Activated CD8-positive, alpha-beta T cell treated with anti-CD3 and anti-CD28 coated beads, Interleukin-2, amount 10 ng/mL, durations not matched to agents 7 days and 5 days (primary cell): ENCODE data around the gene PHC2. TPM values are rescaled to one million over a fixed set of nuclear protein-coding genes. Genes with fewer than 3 reads are reported as not detected.

Source experiments
- ATAC-seq: fragments of 150-1000 bp; cut with Tn5 transposase; one replicate; pipeline ENCODE4 v1.10.0; 2021; ENCODE audit warnings: moderate library complexity
- CTCF ChIA-PET: fragments of 350-600 bp; sonication (Branson Sonifier 250); formaldehyde crosslinking; loops from one replicate; lab custom pipeline; 2021; ENCODE audit warnings: antibody characterized with exemption; lab: Charles Lee
- POLR2A ChIA-PET: fragments of 350-600 bp; sonication (Branson Sonifier 250); formaldehyde crosslinking; loops from one replicate; lab custom pipeline; 2021; ENCODE audit warnings: antibody characterized with exemption; lab: Charles Lee
- DNase-seq: peaks from one replicate; pipeline ENCODE4 v3.0.0-alpha.2; 2020
- H3K27ac Mint-ChIP-seq: one replicate; pipeline ENCODE4 v1.8.0; 2021; ENCODE audit warnings: mild to moderate bottlenecking, mixed read lengths
- H3K27me3 Mint-ChIP-seq: one replicate; pipeline ENCODE4 v1.8.0; 2021; ENCODE audit warnings: low read depth, mixed read lengths
- H3K36me3 Mint-ChIP-seq: one replicate; pipeline ENCODE4 v1.8.0; 2021; ENCODE audit warnings: low read depth, mixed read lengths
- H3K4me1 Mint-ChIP-seq: one replicate; pipeline ENCODE4 v1.8.0; 2021; ENCODE audit warnings: low read depth, mixed read lengths
- H3K4me3 Mint-ChIP-seq: one replicate; pipeline ENCODE4 v1.8.0; 2021; ENCODE audit warnings: mild to moderate bottlenecking, mixed read lengths
- H3K9me3 Mint-ChIP-seq: one replicate; pipeline ENCODE4 v1.8.0; 2022; ENCODE audit warnings: mixed read lengths; ENCODE audit not compliant: insufficient read depth
- total RNA-seq, 2 experiments: library from RNA; stranded (reverse); gene quantifications; one replicate each; pipeline ENCODE4 v1.2.3, GENCODE V29; 2021

PHC2 gene
- total RNA-seq, 2 experiments from 2014 or later, result 40.3 to 42.2 TPM

- DNase-seq (no peak), ATAC-seq (no peak)
- Mint-ChIP-seq H3K4me1 (peaks cover 9% of the 10 kb centered on the region), H3K27ac (no peak overlapping the region), H3K9me3 (no peaks in the 10 kb centered on the region), H3K36me3 (no peaks in the 10 kb centered on the region), H3K27me3 (peaks cover 2% of the 10 kb centered on the region), H3K4me3 (no peak overlapping the region)
- ChIA-PET POLR2A (interaction anchor here (0.6 to 1.1 kb wide), 2 partner anchors 13 to 15 kb away, joined by 3 read pairs; no protein-coding TSS in a partner anchor), CTCF (interaction anchor here (1.0 to 3.0 kb wide), 3 partner anchors 67 to 103 kb away, joined by 3 to 26 read pairs (median 6); no protein-coding TSS in a partner anchor)
Measured at GRCh38 chr1:33364565-33364918, 66.4 kb downstream of the PHC2 start.

- H3K36me3 Mint-ChIP-seq, result no peaks in the 10 kb centered on the region
- ATAC-seq, result no peak
- H3K9me3 Mint-ChIP-seq, result no peaks in the 10 kb centered on the region
- H3K4me1 Mint-ChIP-seq, result peaks cover 9% of the 10 kb centered on the region
- H3K4me3 Mint-ChIP-seq, result no peak overlapping the region
- H3K27me3 Mint-ChIP-seq, result no peaks in the 10 kb centered on the region
- POLR2A ChIA-PET, result interaction anchor here (0.6 kb wide), 1 partner anchor 9 kb away, joined by 4 read pairs; no protein-coding TSS in a partner anchor
- H3K27ac Mint-ChIP-seq, result no peak overlapping the region
- DNase-seq, result no peak
- CTCF ChIA-PET, result interaction anchor here (4.7 kb wide), 1 partner anchor 67 kb away, joined by 24 read pairs; no protein-coding TSS in a partner anchor
Measured at GRCh38 chr1:33363470-33363861, 67.4 kb downstream of the PHC2 start.

GRCh38 chr1:33363021-33363420, 67.9 kb downstream of the PHC2 start:
- Mint-ChIP-seq H3K4me3 (no peak overlapping the region), H3K4me1 (peaks cover 9% of the 10 kb centered on the region), H3K27me3 (no peaks in the 10 kb centered on the region), H3K27ac (no peak overlapping the region), H3K9me3 (no peaks in the 10 kb centered on the region), H3K36me3 (no peaks in the 10 kb centered on the region)
- CTCF ChIA-PET, result interaction anchor here (0.6 to 4.7 kb wide), 2 partner anchors 66 to 145 kb away, joined by 3 to 24 read pairs; no protein-coding TSS in a partner anchor
- POLR2A ChIA-PET, result no interaction called here
- ATAC-seq (no peak), DNase-seq (no peak)

- POLR2A ChIA-PET, result no interaction called here
- CTCF ChIA-PET, result interaction anchor here (4.7 kb wide), 1 partner anchor 65 kb away, joined by 24 read pairs; no protein-coding TSS in a partner anchor
- Mint-ChIP-seq H3K27ac (no peak overlapping the region), H3K36me3 (no peaks in the 10 kb centered on the region), H3K4me3 (no peak overlapping the region), H3K27me3 (no peaks in the 10 kb centered on the region), H3K4me1 (peaks cover 4% of the 10 kb centered on the region), H3K9me3 (no peaks in the 10 kb centered on the region)
- DNase-seq, result no peak
- no peak for ATAC-seq
Measured at GRCh38 chr1:33361532-33362235, 69.2 kb downstream of the PHC2 start.

- Mint-ChIP-seq H3K36me3 (no peaks in the 10 kb centered on the region), H3K27ac (no peak overlapping the region), H3K9me3 (no peaks in the 10 kb centered on the region), H3K27me3 (no peaks in the 10 kb centered on the region), H3K4me3 (no peak overlapping the region), H3K4me1 (peaks cover 4% of the 10 kb centered on the region)
- ChIA-PET CTCF (interaction anchor here (0.6 to 4.7 kb wide), 3 partner anchors 64 to 456 kb away, joined by 3 to 24 read pairs (median 3); no protein-coding TSS in a partner anchor), POLR2A (no interaction called here)
- DNase-seq (no peak), ATAC-seq (no peak)
Measured at GRCh38 chr1:33360367-33360766, 70.5 kb downstream of the PHC2 start.

- no peak overlapping the region for H3K4me3 Mint-ChIP-seq
- H3K36me3 Mint-ChIP-seq, result no peaks in the 10 kb centered on the region
- no peaks in the 10 kb centered on the region for H3K9me3 Mint-ChIP-seq
- POLR2A ChIA-PET, result interaction anchor here (1.2 kb wide), 1 partner anchor 13 kb away, joined by 3 read pairs; no protein-coding TSS in a partner anchor
- ATAC-seq (no peak), DNase-seq (no peak)
- H3K27ac Mint-ChIP-seq, result no peak overlapping the region
- no peaks in the 10 kb centered on the region for H3K27me3 Mint-ChIP-seq
- peaks cover 4% of the 10 kb centered on the region for H3K4me1 Mint-ChIP-seq
- CTCF ChIA-PET, result interaction anchor here (0.6 to 4.7 kb wide), 3 partner anchors 63 to 455 kb away, joined by 3 to 24 read pairs (median 3); no protein-coding TSS in a partner anchor
Measured at GRCh38 chr1:33359931-33360330, 71.0 kb downstream of the PHC2 start.

- no peak for DNase-seq
- ATAC-seq, result no peak
- peaks cover 4% of the 10 kb centered on the region for H3K4me1 Mint-ChIP-seq
- H3K27ac Mint-ChIP-seq, result no peak overlapping the region
- H3K9me3 Mint-ChIP-seq, result no peaks in the 10 kb centered on the region
- CTCF ChIA-PET, result interaction anchor here (1.2 kb wide), 1 partner anchor 63 kb away, joined by 6 read pairs; no protein-coding TSS in a partner anchor
- H3K4me3 Mint-ChIP-seq, result no peak overlapping the region
- no peaks in the 10 kb centered on the region for H3K27me3 Mint-ChIP-seq
- no peaks in the 10 kb centered on the region for H3K36me3 Mint-ChIP-seq
- POLR2A ChIA-PET, result interaction anchor here (1.2 kb wide), 1 partner anchor 12 kb away, joined by 3 read pairs; no protein-coding TSS in a partner anchor
Measured at GRCh38 chr1:33358795-33359503, 71.9 kb downstream of the PHC2 start.

- Mint-ChIP-seq H3K36me3 (no peaks in the 10 kb centered on the region), H3K4me3 (no peak overlapping the region), H3K27me3 (no peaks in the 10 kb centered on the region), H3K4me1 (peaks cover 4% of the 10 kb centered on the region), H3K27ac (no peak overlapping the region), H3K9me3 (no peaks in the 10 kb centered on the region)
- ATAC-seq, result no peak
- ChIA-PET CTCF (interaction anchor here (1.2 kb wide), 1 partner anchor 63 kb away, joined by 6 read pairs; no protein-coding TSS in a partner anchor), POLR2A (no interaction called here)
- DNase-seq, result no peak
Measured at GRCh38 chr1:33358114-33358794, 72.6 kb downstream of the PHC2 start.

- H3K4me3 Mint-ChIP-seq, result no peak overlapping the region
- no peak for DNase-seq
- CTCF ChIA-PET, result interaction anchor here (1.0 kb wide), 1 partner anchor 61 kb away, joined by 6 read pairs; no protein-coding TSS in a partner anchor
- POLR2A ChIA-PET, result interaction anchor here (0.8 kb wide), 1 partner anchor 230 kb away, joined by 4 read pairs; no protein-coding TSS in a partner anchor
- no peaks in the 10 kb centered on the region for H3K36me3 Mint-ChIP-seq
- no peak for ATAC-seq
- H3K27me3 Mint-ChIP-seq, result no peaks in the 10 kb centered on the region
- peaks cover 4% of the 10 kb centered on the region for H3K4me1 Mint-ChIP-seq
- no peak overlapping the region for H3K27ac Mint-ChIP-seq
- no peaks in the 10 kb centered on the region for H3K9me3 Mint-ChIP-seq
Measured at GRCh38 chr1:33357099-33357498, 73.8 kb downstream of the PHC2 start.

- peaks cover 15% of the 10 kb centered on the region for H3K4me1 Mint-ChIP-seq
- no peaks in the 10 kb centered on the region for H3K36me3 Mint-ChIP-seq
- H3K9me3 Mint-ChIP-seq, result no peaks in the 10 kb centered on the region
- no peak for DNase-seq
- H3K27ac Mint-ChIP-seq, result no peak overlapping the region
- peaks cover 3% of the 10 kb centered on the region for H3K27me3 Mint-ChIP-seq
- ChIA-PET CTCF (interaction anchor here (1.0 kb wide), 1 partner anchor 59 kb away, joined by 6 read pairs; no protein-coding TSS in a partner anchor), POLR2A (no interaction called here)
- no peak for ATAC-seq
- no peak overlapping the region for H3K4me3 Mint-ChIP-seq
Measured at GRCh38 chr1:33354707-33355316, 76.1 kb downstream of the PHC2 start.

- Mint-ChIP-seq H3K4me1 (peaks cover 17% of the 10 kb centered on the region), H3K9me3 (no peaks in the 10 kb centered on the region), H3K36me3 (peaks cover 5% of the 10 kb centered on the region), H3K27me3 (peaks cover 3% of the 10 kb centered on the region), H3K27ac (no peak overlapping the region), H3K4me3 (no peak overlapping the region)
- POLR2A ChIA-PET, result no interaction called here
- ATAC-seq, result no peak
- no peak for DNase-seq
- CTCF ChIA-PET, result no interaction called here
Measured at GRCh38 chr1:33353531-33353930, 77.4 kb downstream of the PHC2 start.
